ENCODE results near the gene MED22. TPM values are rescaled to one million over a fixed set of nuclear protein-coding genes. Genes with fewer than 3 reads are reported as not detected.

Gene MED22
- total and polyA plus RNA-seq, 2 donors from 2014 or later = 24.6 to 32.7 TPM

DNA sequence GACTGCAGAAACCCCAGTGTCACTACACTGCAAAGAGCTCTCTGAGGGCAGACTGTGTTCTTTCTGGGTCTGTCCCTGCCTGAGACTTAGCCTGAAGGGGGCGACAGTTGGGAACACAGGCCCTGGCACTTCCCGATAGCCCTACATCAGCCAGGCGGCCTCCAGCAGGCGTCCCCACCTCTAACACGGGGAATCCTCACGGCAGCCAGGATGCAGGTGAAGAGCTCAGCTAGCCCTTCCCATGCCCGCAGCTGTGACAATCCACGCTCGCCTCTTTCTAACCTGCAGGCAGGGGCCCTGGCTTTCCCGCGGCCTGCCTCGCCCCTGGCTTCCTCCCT is 5.9 kb downstream of the MED22 start:
- Histone ChIP-seq H3K4me3 (ENCODE audit: low read length in 3 of 3) (no peak overlapping the region), H3K27me3 (ENCODE audit: control insufficient read depth, insufficient read depth, low read length) (no peaks in the 10 kb centered on the region), H3K4me1 (ENCODE audit: control insufficient read depth in 2 of 3, insufficient read depth in 2 of 3, low read depth in 1 of 3, low read length in 3 of 3) (peaks cover 0 to 13% (median 5%) of the 10 kb centered on the region in 3 donors), H3K9me3 (ENCODE audit: control insufficient read depth in 2 of 3, insufficient read depth in 1 of 3, low read length in 3 of 3) (no peaks in the 10 kb centered on the region), H3K36me3 (ENCODE audit: control insufficient read depth in 2 of 3, insufficient read depth in 3 of 3, low read length in 3 of 3) (peaks cover 0 to 26% (median 11%) of the 10 kb centered on the region in 3 donors), H3K9ac (ENCODE audit: low read length in 3 of 3) (no peak overlapping the region), H3K27ac (ENCODE audit: low read depth in 2 of 2, low read length in 2 of 2) (no peak overlapping the region)
- DNase-seq (peak in 1 of 5 donors; percentile 64), FAIRE-seq (no peak)
- TF ChIP-seq, protein P1, sequence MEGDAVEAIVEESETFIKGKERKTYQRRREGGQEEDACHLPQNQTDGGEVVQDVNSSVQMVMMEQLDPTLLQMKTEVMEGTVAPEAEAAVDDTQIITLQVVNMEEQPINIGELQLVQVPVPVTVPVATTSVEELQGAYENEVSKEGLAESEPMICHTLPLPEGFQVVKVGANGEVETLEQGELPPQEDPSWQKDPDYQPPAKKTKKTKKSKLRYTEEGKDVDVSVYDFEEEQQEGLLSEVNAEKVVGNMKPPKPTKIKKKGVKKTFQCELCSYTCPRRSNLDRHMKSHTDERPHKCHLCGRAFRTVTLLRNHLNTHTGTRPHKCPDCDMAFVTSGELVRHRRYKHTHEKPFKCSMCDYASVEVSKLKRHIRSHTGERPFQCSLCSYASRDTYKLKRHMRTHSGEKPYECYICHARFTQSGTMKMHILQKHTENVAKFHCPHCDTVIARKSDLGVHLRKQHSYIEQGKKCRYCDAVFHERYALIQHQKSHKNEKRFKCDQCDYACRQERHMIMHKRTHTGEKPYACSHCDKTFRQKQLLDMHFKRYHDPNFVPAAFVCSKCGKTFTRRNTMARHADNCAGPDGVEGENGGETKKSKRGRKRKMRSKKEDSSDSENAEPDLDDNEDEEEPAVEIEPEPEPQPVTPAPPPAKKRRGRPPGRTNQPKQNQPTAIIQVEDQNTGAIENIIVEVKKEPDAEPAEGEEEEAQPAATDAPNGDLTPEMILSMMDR (IDR thresholded peaks at IDR 0.05; ENCODE audit: borderline replicate concordance, extremely low read depth, insufficient read depth) = no peak
- intact Hi-C loops (cut with DNase I) = no loop called here

DNA sequence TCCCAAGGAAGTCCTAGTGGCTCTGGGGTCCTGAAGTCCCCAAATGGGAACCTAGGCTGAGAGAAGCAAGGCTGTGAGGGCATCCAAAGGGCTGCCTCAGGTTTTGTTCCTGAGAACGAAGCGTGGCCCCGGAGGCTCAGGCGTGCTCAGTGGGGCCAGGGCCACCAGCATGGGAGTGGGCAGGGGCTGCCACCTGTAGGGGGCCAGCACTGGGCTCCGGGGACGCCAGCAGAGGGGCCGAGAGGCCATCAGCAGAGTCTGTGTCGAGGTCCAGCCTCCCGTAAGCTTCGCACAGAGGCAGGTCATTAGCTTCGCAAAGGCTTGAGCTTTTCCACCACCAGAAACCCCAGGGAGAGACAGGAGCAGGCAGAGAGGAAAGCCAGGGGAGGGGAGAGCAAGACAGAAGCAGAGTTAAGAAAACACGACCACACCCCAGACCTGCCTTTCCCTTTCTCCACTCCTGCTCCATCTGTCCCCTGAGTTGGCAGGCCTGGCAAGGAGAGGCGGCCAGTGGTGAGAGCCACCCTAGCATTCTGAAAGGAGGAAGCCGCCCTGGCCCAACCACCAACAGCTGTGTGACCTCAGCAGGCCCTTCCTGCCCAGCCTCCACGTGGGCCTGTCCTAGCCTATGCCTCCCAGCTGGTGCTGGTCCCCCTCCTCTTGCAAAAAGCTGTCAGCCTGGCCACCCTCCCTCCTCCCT is 6.4 kb downstream of the MED22 start:
- peaks cover 0 to 9% (median 2%) of the 10 kb centered on the region in 3 donors for H3K4me1 ChIP-seq (ENCODE audit: control insufficient read depth in 2 of 3, insufficient read depth in 2 of 3, low read depth in 1 of 3, low read length in 3 of 3)
- no peak for FAIRE-seq
- intact Hi-C loops (cut with DNase I) = no loop called here
- H3K4me3 ChIP-seq (ENCODE audit: low read length in 3 of 3) = no peak overlapping the region
- TF ChIP-seq, protein P1 (IDR thresholded peaks at IDR 0.05; ENCODE audit: borderline replicate concordance, extremely low read depth, insufficient read depth) = no peak
- no peaks in the 10 kb centered on the region for H3K9me3 ChIP-seq (ENCODE audit: control insufficient read depth in 2 of 3, insufficient read depth in 1 of 3, low read length in 3 of 3)
- H3K27ac ChIP-seq (ENCODE audit: low read depth in 2 of 2, low read length in 2 of 2) = no peak overlapping the region
- peaks cover 0 to 26% (median 11%) of the 10 kb centered on the region in 3 donors for H3K36me3 ChIP-seq (ENCODE audit: control insufficient read depth in 2 of 3, insufficient read depth in 3 of 3, low read length in 3 of 3)
- H3K9ac ChIP-seq (ENCODE audit: low read length in 3 of 3) = no peak overlapping the region
- peak in 1 of 5 donors; percentile 82 for DNase-seq
- no peaks in the 10 kb centered on the region for H3K27me3 ChIP-seq (ENCODE audit: control insufficient read depth, insufficient read depth, low read length)

DNA sequence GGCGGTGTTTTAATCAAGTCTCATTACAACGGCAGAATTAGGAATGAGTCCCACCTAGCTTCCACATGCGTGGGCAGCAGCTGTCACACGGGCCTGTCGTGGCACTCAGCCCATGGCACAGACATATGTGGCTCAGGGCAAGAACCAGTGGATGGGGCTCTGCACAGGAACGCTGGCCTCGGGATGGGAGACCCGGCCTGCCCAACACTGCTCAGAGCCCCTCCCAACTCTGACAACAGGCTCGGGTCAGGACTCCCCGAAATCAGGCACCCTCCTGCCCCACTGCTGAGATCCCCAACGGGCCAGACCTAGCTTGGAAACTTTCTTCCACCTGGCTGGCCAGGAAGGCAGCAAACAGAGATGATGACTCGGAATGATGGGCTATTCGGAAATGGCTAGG is 7.0 kb downstream of the MED22 start:
- FAIRE-seq (no peak), DNase-seq (peak in 1 of 5 donors; percentile 57)
- no peak overlapping the region for H3K9ac ChIP-seq (ENCODE audit: low read length in 3 of 3)
- H3K36me3 ChIP-seq (ENCODE audit: control insufficient read depth in 2 of 3, insufficient read depth in 3 of 3, low read length in 3 of 3) = peaks cover 0 to 26% (median 11%) of the 10 kb centered on the region in 3 donors
- no peaks in the 10 kb centered on the region for H3K27me3 ChIP-seq (ENCODE audit: control insufficient read depth, insufficient read depth, low read length)
- intact Hi-C loops (cut with DNase I) = no loop called here
- no peak overlapping the region for H3K4me3 ChIP-seq (ENCODE audit: low read length in 3 of 3)
- H3K4me1 ChIP-seq (ENCODE audit: control insufficient read depth in 2 of 3, insufficient read depth in 2 of 3, low read depth in 1 of 3, low read length in 3 of 3) = peaks cover 0 to 10% (median 0%) of the 10 kb centered on the region in 3 donors
- H3K27ac ChIP-seq (ENCODE audit: low read depth in 2 of 2, low read length in 2 of 2) = no peak overlapping the region
- TF ChIP-seq, protein P1 (IDR thresholded peaks at IDR 0.05; ENCODE audit: borderline replicate concordance, extremely low read depth, insufficient read depth) = no peak
- H3K9me3 ChIP-seq (ENCODE audit: control insufficient read depth in 2 of 3, insufficient read depth in 1 of 3, low read length in 3 of 3) = no peaks in the 10 kb centered on the region

All from kidney (tissue), 14 donors.